Osteocyte (in vitro differentiated cells): Measurements from ENCODE around the gene DCTN5. TPM values are rescaled to one million over a fixed set of nuclear protein-coding genes. Genes with fewer than 3 reads are reported as not detected.
"Not testable (repeated sequence)": the region's sequence is repeated elsewhere in the genome, so short reads cannot be mapped to it uniquely, and the experiment has no call there.

Source experiments
- DNase-seq: peaks from one replicate; pipeline ENCODE4 v3.0.0; 2021; ENCODE audit warnings: mixed read lengths; ENCODE audit not compliant: unreplicated experiment; ENCODE audit errors: extremely low spot score
- H3K27ac Mint-ChIP-seq: one replicate; pipeline ENCODE4 v1.8.0; 2021; ENCODE audit warnings: mild to moderate bottlenecking, mixed read lengths; ENCODE audit not compliant: unreplicated experiment
- H3K27me3 Mint-ChIP-seq: one replicate; pipeline ENCODE4 v1.8.0; 2021; ENCODE audit warnings: mixed read lengths; ENCODE audit not compliant: unreplicated experiment
- H3K36me3 Mint-ChIP-seq: one replicate; pipeline ENCODE4 v1.8.0; 2021; ENCODE audit warnings: mixed read lengths; ENCODE audit not compliant: unreplicated experiment
- H3K4me1 Mint-ChIP-seq: one replicate; pipeline ENCODE4 v1.8.0; 2021; ENCODE audit warnings: mixed read lengths; ENCODE audit not compliant: unreplicated experiment
- H3K4me3 Mint-ChIP-seq: one replicate; pipeline ENCODE4 v1.8.0; 2021; ENCODE audit warnings: mild to moderate bottlenecking, moderate library complexity, mixed read lengths; ENCODE audit not compliant: unreplicated experiment
- H3K9me3 Mint-ChIP-seq: one replicate; pipeline ENCODE4 v1.8.0; 2021; ENCODE audit warnings: mixed read lengths; ENCODE audit not compliant: unreplicated experiment
- total RNA-seq: library from RNA; stranded (reverse); gene quantifications from 2 replicates; pipeline ENCODE4 v1.2.1, GENCODE V29; 2021
- TF ChIP-seq, protein P1 (sequence below): fragments of 200-600 bp; sonication (generic); IDR thresholded peaks from 2 replicates; pipeline ENCODE4 v1.5.0; 2021; ENCODE audit warnings: antibody characterized with exemption, mild to moderate bottlenecking, moderate library complexity

Gene DCTN5
- total RNA-seq, 1 donor from 2014 or later = 65.3 TPM

DNA sequence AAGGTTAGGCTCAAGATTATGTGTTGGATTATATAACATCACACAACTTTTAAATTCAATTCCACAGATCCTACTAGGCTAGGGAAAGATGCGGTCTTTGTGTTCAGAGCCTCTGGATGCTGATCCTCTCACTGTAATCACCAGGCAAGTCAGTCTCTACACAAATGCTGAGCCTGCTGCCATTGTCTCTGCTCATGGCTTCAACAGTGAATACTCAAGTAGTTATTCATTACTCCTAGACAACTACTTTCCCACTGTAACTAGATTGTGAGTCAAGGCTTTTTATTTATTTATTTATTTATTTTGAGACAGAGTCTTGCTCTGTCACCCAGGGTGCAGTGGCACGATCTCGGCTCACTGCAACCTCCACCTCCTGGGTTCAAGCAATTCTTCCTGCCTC lies 29.3 kb upstream of the DCTN5 start:
- TF ChIP-seq, protein P1, sequence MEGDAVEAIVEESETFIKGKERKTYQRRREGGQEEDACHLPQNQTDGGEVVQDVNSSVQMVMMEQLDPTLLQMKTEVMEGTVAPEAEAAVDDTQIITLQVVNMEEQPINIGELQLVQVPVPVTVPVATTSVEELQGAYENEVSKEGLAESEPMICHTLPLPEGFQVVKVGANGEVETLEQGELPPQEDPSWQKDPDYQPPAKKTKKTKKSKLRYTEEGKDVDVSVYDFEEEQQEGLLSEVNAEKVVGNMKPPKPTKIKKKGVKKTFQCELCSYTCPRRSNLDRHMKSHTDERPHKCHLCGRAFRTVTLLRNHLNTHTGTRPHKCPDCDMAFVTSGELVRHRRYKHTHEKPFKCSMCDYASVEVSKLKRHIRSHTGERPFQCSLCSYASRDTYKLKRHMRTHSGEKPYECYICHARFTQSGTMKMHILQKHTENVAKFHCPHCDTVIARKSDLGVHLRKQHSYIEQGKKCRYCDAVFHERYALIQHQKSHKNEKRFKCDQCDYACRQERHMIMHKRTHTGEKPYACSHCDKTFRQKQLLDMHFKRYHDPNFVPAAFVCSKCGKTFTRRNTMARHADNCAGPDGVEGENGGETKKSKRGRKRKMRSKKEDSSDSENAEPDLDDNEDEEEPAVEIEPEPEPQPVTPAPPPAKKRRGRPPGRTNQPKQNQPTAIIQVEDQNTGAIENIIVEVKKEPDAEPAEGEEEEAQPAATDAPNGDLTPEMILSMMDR = no peak
- peaks cover 16% of the 10 kb centered on the region for H3K36me3 Mint-ChIP-seq
- H3K27me3 Mint-ChIP-seq = no peaks in the 10 kb centered on the region
- no peaks in the 10 kb centered on the region for H3K9me3 Mint-ChIP-seq
- H3K4me1 Mint-ChIP-seq = peaks cover 12% of the 10 kb centered on the region
- H3K4me3 Mint-ChIP-seq = no peak overlapping the region
- no peak overlapping the region for H3K27ac Mint-ChIP-seq
- no peak for DNase-seq

DNA sequence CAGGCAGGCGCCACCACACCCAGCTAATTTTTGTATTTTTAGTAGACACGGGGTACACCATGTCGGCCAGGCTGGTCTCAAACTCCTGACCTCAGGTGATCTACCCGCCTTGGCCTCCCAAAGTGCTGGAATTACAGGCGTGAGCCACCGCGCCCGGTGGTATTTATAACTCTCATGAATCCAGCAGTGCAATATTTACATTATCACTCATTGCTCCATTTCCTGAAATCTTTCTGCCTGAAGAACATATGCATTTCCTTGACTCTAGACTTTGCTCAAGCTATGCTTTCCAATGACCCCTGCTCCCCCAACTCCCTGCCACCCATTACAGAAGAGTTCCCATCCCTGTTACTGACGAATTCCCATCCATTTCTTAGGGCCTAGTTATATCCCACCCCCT lies 25.5 kb upstream of the DCTN5 start:
- H3K4me3 Mint-ChIP-seq = no peak overlapping the region
- DNase-seq = no peak
- H3K27me3 Mint-ChIP-seq = no peaks in the 10 kb centered on the region
- H3K9me3 Mint-ChIP-seq = no peaks in the 10 kb centered on the region
- no peaks in the 10 kb centered on the region for H3K4me1 Mint-ChIP-seq
- H3K27ac Mint-ChIP-seq = no peak overlapping the region
- TF ChIP-seq, protein P1 = no peak
- peaks cover 23% of the 10 kb centered on the region for H3K36me3 Mint-ChIP-seq

DNA sequence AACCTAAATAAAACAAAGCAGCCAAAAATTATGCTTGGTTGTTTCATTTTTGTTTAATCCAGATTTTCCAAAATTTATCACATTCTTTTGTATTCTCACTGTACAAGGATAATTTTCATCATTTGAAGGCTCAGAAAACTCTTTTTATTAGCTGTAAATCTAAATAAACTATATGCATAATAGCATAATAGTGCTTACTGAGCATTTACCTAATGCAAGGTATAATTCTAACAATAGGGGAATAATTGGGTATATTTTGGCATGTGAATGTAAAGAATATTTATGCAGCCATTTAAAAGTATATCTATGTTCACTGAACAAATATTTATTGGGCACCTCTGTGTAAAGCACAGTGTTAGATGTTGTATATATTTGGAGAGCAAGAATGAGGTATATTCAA lies 17.2 kb upstream of the DCTN5 start:
- peaks cover 39% of the 10 kb centered on the region for H3K36me3 Mint-ChIP-seq
- H3K4me1 Mint-ChIP-seq = no peaks in the 10 kb centered on the region
- no peak for DNase-seq
- no peak overlapping the region for H3K27ac Mint-ChIP-seq
- H3K4me3 Mint-ChIP-seq = no peak overlapping the region
- TF ChIP-seq, protein P1 = no peak
- no peaks in the 10 kb centered on the region for H3K9me3 Mint-ChIP-seq
- H3K27me3 Mint-ChIP-seq = no peaks in the 10 kb centered on the region

DNA sequence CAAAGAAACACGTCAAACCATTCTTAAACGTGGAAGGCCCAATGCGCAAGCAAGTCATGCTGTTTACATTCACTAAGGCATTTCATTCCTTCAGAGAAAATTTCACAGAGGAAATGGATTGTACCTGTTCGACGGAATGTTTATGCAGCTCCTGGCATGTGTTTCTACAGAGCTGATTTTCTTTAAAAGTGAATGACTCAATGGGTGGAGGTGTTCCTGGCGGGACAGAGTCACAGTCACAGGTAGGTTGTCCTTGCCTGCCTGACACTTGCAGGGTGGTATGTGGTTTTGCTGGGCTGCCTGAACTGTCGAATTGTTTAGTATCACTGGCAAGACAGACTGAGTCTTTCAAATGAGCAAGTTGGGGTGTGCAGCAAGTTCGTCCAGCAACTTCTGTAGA lies 11.8 kb upstream of the DCTN5 start:
- Mint-ChIP-seq H3K36me3 (peaks cover 22% of the 10 kb centered on the region), H3K4me3 (no peak overlapping the region), H3K4me1 (no peaks in the 10 kb centered on the region), H3K9me3 (no peaks in the 10 kb centered on the region), H3K27ac (no peak overlapping the region), H3K27me3 (no peaks in the 10 kb centered on the region)
- TF ChIP-seq, protein P1 = no peak
- no peak for DNase-seq

DNA sequence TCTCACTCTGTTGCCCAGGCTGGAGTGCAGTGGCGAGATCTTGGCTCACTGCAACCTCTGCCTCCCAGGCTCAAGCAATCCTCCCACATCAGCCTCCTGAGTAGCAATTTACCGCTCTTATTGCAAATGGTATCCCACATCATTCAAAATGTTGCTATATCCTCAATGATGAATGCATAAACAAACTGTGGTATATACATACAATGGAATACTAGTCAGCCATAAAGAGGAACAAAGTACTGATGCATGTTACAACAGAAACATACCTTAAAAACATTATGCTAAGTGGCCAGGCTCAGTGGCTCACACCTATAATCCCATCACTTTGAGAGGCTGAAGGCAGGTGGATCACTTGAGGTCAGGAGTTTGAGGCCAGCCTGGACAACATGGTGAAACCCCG lies 9.4 kb upstream of the DCTN5 start:
- H3K27ac Mint-ChIP-seq, DNase-seq, H3K9me3 Mint-ChIP-seq, H3K4me3 Mint-ChIP-seq, H3K4me1 Mint-ChIP-seq, H3K27me3 Mint-ChIP-seq: not testable (repeated sequence)
- H3K36me3 Mint-ChIP-seq = peaks cover 37% of the 10 kb centered on the region

DNA sequence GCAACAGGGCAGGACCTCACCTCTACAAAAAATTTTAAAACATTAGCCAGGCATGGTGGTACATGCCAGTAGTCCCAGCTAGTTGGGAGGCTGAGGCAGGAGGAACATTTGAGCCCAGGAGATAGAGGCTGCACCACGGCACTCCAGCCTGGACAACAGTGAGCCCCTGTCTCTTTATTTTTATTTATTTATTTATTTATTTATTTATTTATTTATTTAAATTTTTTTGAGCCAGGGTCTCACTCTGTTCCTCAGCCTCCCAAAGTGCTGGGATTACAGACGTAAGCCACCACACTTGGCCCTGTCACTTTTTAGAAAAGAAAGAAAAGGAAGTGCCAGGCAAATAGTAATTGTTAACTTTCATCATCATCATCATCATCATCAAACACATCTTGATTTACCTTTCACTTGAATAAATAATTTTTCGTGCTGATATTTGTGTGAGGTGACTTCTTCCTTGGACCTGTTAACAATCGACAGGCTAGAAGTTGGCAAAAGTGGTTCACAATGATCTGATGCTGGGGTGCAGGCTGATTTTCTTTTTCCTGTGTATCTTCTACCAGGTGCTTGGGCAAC lies 6.7 kb upstream of the DCTN5 start:
- Mint-ChIP-seq H3K27ac (no peak overlapping the region), H3K9me3 (no peaks in the 10 kb centered on the region), H3K4me1 (peaks cover 3% of the 10 kb centered on the region), H3K4me3 (no peak overlapping the region), H3K27me3 (no peaks in the 10 kb centered on the region), H3K36me3 (peaks cover 30% of the 10 kb centered on the region)
- TF ChIP-seq, protein P1 = no peak
- no peak for DNase-seq
